ENCODE measurements around the gene SCGB2A2.
A peak's percentile ranks its signal among the peaks of the same experiment; 100 is the strongest.

SCGB2A2 gene

DNA sequence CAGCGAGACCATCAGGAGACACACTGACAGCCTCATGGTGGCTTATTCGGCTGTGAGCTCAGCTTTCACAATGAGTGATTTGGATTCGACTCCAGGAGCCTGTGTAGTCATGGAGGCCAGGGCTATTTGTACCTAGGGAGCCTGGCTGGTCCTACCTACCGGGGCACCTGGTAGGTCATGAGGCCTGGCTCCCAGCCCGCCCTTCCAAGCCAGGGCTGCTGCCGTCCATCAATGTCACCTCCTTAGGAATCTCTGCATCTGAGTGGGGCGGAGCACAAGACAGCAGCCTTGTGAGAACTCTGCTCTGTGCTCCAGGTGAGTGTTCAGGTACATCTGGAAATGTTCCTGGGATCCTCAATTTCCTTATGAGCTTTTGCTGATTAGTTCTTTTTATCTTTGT, 29.0 kb downstream of the SCGB2A2 start, which contains the start of gene SCGB1D4 (continued):
- TF ChIP-seq SP3 (tag by site-specific recombination; IDR thresholded peaks at IDR 0.05), result no peak
- TF ChIP-seq, protein P1, sequence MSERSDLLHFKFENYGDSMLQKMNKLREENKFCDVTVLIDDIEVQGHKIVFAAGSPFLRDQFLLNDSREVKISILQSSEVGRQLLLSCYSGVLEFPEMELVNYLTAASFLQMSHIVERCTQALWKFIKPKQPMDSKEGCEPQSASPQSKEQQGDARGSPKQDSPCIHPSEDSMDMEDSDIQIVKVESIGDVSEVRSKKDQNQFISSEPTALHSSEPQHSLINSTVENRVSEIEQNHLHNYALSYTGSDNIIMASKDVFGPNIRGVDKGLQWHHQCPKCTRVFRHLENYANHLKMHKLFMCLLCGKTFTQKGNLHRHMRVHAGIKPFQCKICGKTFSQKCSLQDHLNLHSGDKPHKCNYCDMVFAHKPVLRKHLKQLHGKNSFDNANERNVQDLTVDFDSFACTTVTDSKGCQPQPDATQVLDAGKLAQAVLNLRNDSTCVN (tag by site-specific recombination; optimal IDR thresholded peaks at IDR 0.05), result no peak
- no peak for TF ChIP-seq ZNF544 (tag by site-specific recombination; IDR thresholded peaks at IDR 0.05)
- TF ChIP-seq ZNF791 (tag by site-specific recombination; IDR thresholded peaks at IDR 0.05), result no peak
- TF ChIP-seq ZNF658 (tag by site-specific recombination; IDR thresholded peaks at IDR 0.05), result no peak
- TF ChIP-seq ZNF768 (tag by site-specific recombination; IDR thresholded peaks at IDR 0.05), result no peak
- TF ChIP-seq ZNF529 (tag by site-specific recombination; IDR thresholded peaks at IDR 0.05; ENCODE audit: insufficient replicate concordance), result no peak
- TF ChIP-seq, protein P2, sequence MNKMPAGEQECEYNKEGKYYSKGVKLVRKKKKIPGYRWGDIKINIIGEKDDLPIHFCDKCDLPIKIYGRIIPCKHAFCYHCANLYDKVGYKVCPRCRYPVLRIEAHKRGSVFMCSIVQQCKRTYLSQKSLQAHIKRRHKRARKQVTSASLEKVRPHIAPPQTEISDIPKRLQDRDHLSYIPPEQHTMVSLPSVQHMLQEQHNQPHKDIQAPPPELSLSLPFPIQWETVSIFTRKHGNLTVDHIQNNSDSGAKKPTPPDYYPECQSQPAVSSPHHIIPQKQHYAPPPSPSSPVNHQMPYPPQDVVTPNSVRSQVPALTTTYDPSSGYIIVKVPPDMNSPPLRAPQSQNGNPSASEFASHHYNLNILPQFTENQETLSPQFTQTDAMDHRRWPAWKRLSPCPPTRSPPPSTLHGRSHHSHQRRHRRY (tag by site-specific recombination; IDR thresholded peaks at IDR 0.05), result no peak
- no peak for TF ChIP-seq FEZF1 (tag by site-specific recombination; IDR thresholded peaks at IDR 0.05)
- no peak for TF ChIP-seq ZNF785 (tag by site-specific recombination; IDR thresholded peaks at IDR 0.05)
- TF ChIP-seq, protein P3, sequence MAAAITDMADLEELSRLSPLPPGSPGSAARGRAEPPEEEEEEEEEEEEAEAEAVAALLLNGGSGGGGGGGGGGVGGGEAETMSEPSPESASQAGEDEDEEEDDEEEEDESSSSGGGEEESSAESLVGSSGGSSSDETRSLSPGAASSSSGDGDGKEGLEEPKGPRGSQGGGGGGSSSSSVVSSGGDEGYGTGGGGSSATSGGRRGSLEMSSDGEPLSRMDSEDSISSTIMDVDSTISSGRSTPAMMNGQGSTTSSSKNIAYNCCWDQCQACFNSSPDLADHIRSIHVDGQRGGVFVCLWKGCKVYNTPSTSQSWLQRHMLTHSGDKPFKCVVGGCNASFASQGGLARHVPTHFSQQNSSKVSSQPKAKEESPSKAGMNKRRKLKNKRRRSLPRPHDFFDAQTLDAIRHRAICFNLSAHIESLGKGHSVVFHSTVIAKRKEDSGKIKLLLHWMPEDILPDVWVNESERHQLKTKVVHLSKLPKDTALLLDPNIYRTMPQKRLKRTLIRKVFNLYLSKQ (tag by site-specific recombination; IDR thresholded peaks at IDR 0.05; ENCODE audit: borderline replicate concordance), result no peak

DNA sequence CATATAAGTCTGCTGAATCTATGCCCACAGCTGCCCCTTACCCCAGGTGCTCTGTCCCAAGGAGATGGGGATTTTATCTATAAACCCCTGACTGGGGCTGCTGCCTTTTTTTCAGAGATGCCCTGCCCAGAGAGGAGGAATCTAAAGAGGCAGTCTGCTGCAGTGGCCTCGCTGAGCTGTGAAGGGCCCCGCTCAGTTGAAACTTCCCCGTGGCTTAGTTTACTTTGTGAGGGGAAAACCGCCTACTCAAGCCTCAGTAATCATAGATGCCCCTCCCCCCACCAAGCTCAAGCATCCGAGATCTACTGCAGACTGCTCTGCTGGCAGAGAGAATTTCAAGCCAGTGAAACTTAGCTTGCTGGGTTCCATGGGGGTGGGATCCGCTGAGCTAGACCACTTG, 36.3 kb downstream of the SCGB2A2 start:
- no peak overlapping the region for H3K4me3 ChIP-seq (ENCODE audit: low read depth, low read length)
- ChIA-PET POLR2A (no interaction called here), CTCF (interaction anchor here (0.7 kb wide), 1 partner anchor 88 kb away, joined by 4 read pairs; no protein-coding TSS in a partner anchor)
- H3K36me3 ChIP-seq (ENCODE audit: control insufficient read depth in 2 of 2, insufficient read depth in 1 of 2, low read length in 2 of 2), result no peaks in the 10 kb centered on the region
- 0 out of 2 replicates have a peak, but pooled peaks have one; percentile 7 for TF ChIP-seq ZFHX2 (tag by site-specific recombination; conservative IDR thresholded peaks at IDR 0.05)
- no peak for TF ChIP-seq SCRT1 (tag by site-specific recombination; IDR thresholded peaks at IDR 0.05; ENCODE audit: borderline replicate concordance)
- TF ChIP-seq, protein P4, sequence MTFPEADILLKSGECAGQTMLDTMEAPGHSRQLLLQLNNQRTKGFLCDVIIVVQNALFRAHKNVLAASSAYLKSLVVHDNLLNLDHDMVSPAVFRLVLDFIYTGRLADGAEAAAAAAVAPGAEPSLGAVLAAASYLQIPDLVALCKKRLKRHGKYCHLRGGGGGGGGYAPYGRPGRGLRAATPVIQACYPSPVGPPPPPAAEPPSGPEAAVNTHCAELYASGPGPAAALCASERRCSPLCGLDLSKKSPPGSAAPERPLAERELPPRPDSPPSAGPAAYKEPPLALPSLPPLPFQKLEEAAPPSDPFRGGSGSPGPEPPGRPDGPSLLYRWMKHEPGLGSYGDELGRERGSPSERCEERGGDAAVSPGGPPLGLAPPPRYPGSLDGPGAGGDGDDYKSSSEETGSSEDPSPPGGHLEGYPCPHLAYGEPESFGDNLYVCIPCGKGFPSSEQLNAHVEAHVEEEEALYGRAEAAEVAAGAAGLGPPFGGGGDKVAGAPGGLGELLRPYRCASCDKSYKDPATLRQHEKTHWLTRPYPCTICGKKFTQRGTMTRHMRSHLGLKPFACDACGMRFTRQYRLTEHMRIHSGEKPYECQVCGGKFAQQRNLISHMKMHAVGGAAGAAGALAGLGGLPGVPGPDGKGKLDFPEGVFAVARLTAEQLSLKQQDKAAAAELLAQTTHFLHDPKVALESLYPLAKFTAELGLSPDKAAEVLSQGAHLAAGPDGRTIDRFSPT (tag by site-specific recombination; IDR thresholded peaks at IDR 0.05), result no peak
- no peaks in the 10 kb centered on the region for H3K9me3 ChIP-seq (ENCODE audit: control insufficient read depth, insufficient read depth, low read depth, low read length)
- no peaks in the 10 kb centered on the region for H3K4me1 ChIP-seq (ENCODE audit: control insufficient read depth, insufficient read depth, low read length)
- H3K27ac ChIP-seq (ENCODE audit: extremely low read depth, low read depth, low read length), result no peak overlapping the region

DNA sequence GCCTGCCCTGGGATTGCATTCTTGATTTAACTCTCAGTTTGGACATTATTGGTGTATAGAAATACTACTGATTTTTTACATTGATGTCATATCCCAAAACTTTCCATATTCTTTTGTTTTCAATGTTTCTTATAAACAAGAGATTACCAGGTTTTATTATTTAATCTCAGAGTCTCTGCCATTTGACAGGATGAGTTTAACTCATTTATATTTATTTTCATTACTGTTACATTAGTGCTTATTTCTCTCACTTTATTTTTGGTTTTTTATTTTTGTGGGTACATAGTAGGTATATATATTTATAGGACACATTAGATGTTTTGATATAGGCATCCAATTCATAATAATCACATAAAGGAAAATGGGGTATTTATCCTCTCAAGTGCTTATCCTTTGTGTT, 38.0 kb downstream of the SCGB2A2 start:
- Histone ChIP-seq H3K36me3 (ENCODE audit: control insufficient read depth in 2 of 2, insufficient read depth in 1 of 2, low read length in 2 of 2) (no peaks in the 10 kb centered on the region), H3K27ac (ENCODE audit: extremely low read depth, low read depth, low read length) (no peak overlapping the region), H3K9me3 (ENCODE audit: control insufficient read depth, insufficient read depth, low read depth, low read length) (no peaks in the 10 kb centered on the region), H3K4me1 (ENCODE audit: control insufficient read depth, insufficient read depth, low read length) (no peaks in the 10 kb centered on the region), H3K4me3 (ENCODE audit: low read depth, low read length) (no peak overlapping the region)
- ChIA-PET POLR2A (no interaction called here), CTCF (no interaction called here)
- no peak for TF ChIP-seq MYNN (tag by site-specific recombination; IDR thresholded peaks at IDR 0.05; ENCODE audit: borderline replicate concordance)
- TF ChIP-seq ZSCAN23 (tag by site-specific recombination; IDR thresholded peaks at IDR 0.05), result no peak
- TF ChIP-seq ZNF48 (tag by site-specific recombination; IDR thresholded peaks at IDR 0.05), result no peak
- TF ChIP-seq ZFP41 (tag by site-specific recombination; IDR thresholded peaks at IDR 0.05; ENCODE audit: borderline replicate concordance), result no peak
- TF ChIP-seq, protein P5, sequence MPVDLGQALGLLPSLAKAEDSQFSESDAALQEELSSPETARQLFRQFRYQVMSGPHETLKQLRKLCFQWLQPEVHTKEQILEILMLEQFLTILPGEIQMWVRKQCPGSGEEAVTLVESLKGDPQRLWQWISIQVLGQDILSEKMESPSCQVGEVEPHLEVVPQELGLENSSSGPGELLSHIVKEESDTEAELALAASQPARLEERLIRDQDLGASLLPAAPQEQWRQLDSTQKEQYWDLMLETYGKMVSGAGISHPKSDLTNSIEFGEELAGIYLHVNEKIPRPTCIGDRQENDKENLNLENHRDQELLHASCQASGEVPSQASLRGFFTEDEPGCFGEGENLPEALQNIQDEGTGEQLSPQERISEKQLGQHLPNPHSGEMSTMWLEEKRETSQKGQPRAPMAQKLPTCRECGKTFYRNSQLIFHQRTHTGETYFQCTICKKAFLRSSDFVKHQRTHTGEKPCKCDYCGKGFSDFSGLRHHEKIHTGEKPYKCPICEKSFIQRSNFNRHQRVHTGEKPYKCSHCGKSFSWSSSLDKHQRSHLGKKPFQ (tag by site-specific recombination; IDR thresholded peaks at IDR 0.05), result no peak
- no peak for TF ChIP-seq ZFHX2 (tag by site-specific recombination; conservative IDR thresholded peaks at IDR 0.05)
- no peak for TF ChIP-seq ZNF830 (tag by site-specific recombination; IDR thresholded peaks at IDR 0.05; ENCODE audit: low read depth)
- no peak for TF ChIP-seq RBAK (tag by site-specific recombination; IDR thresholded peaks at IDR 0.05)
- TF ChIP-seq WT1 (tag by site-specific recombination; IDR thresholded peaks at IDR 0.05), result no peak
- no peak for TF ChIP-seq OVOL3 (tag by site-specific recombination; IDR thresholded peaks at IDR 0.05)
